Aorta (tissue), 5 donors: Measurements from ENCODE around the gene LIN7C. TPM values are rescaled to one million over a fixed set of nuclear protein-coding genes. Genes with fewer than 3 reads are reported as not detected.

Experiments
- ATAC-seq: fragments of 200-7000 bp; cut with Tn5 transposase; one replicate; pipeline ENCODE4 v1.9.1; 2022; ENCODE audit warnings: moderate library complexity; ENCODE audit not compliant: low FRiP score
- DNase-seq, 2 donors: peaks; one replicate each; pipeline ENCODE4 v3.0.0-alpha.2; 2020
- H3K27ac ChIP-seq, 2 donors: one replicate each; pipeline ENCODE4 v1.5.1; 2013; ENCODE audit warnings: low read length in 2 of 2, mild to moderate bottlenecking in 2 of 2, moderate library complexity in 2 of 2, control low read depth in 1 of 2, inconsistent platforms in 1 of 2, low read depth in 1 of 2
- H3K27me3 ChIP-seq, 2 donors: one replicate each; pipeline ENCODE4 v1.6.1; 2013; ENCODE audit warnings: control low read depth in 1 of 2, low read length in 1 of 2, mild to moderate bottlenecking in 1 of 2, moderate library complexity in 1 of 2; ENCODE audit not compliant: insufficient read depth in 2 of 2, control insufficient read depth in 1 of 2
- H3K36me3 ChIP-seq, 2 donors: one replicate each; pipeline ENCODE4 v1.6.1; 2013; ENCODE audit warnings: control low read depth in 1 of 2, low read length in 1 of 2, mild to moderate bottlenecking in 1 of 2; ENCODE audit not compliant: insufficient read depth in 2 of 2, control insufficient read depth in 1 of 2
- H3K4me1 ChIP-seq, 2 donors: one replicate each; pipeline ENCODE4 v1.6.1; 2013; ENCODE audit warnings: low read length in 2 of 2, control low read depth in 1 of 2, mild to moderate bottlenecking in 1 of 2, moderate library complexity in 1 of 2; ENCODE audit not compliant: insufficient read depth in 2 of 2, control insufficient read depth in 1 of 2
- H3K4me3 ChIP-seq, 2 donors: one replicate each; pipeline ENCODE4 v1.5.1; 2013; ENCODE audit warnings: low read length in 2 of 2, control low read depth in 1 of 2, mild to moderate bottlenecking in 1 of 2
- H3K9me3 ChIP-seq: one replicate; pipeline ENCODE4 v1.6.1; 2013; ENCODE audit warnings: mild to moderate bottlenecking, low read length; ENCODE audit not compliant: control insufficient read depth
- WGBS, 2 donors: extraction: QIAGEN DNeasy Blood & Tissue Kit; methylation state at CpG; one replicate each; pipeline ENCODE4 v1.1.7; 2013; 5-methylcytosine and 5-hydroxymethylcytosine counted together
- intact Hi-C, 2 donors: fragments of 100-400 bp; cut with DNase I; formaldehyde crosslinking; loops; one replicate each; pipeline versions ENCODE4 v1.14.2 to v1.15.0; 2022
- polyA plus RNA-seq, 2 donors: library from polyadenylated mRNA; stranded (reverse); fragments of 200-250 nt; gene quantifications; one replicate each; pipeline ENCODE4 v1.2.3, GENCODE V29; 2013
- total RNA-seq, 2 donors: library from RNA; stranded (reverse); fragmentation: NEBNext Ultra II Directional; extraction: Animal tissue kit (Norgen Biotek cat#: 25700); gene quantifications; one replicate each; pipeline ENCODE4 v1.2.1, GENCODE V29; 2021
- donor health status: healthy with polysubstance abuse.
- donor health status: Bipolar disorder and iron deficiency.
- donor health status: DM: no; HTN: no; CAD: no.
- donor health status: DM: no; HTN: no; CAD: no.
- donor health status: DM: yes; HTN: yes; CAD: no.

LIN7C gene
- total and polyA plus RNA-seq, 4 donors = 10.1 to 40.4 (median 23.0) TPM

- ATAC-seq (no peak), DNase-seq (no peak)
- WGBS, 2 donors = 87 to 88% methylated on average over 2 of the region's 2 CpGs
- Histone ChIP-seq H3K27me3 (no peaks in the 10 kb centered on the region), H3K36me3 (no peaks in the 10 kb centered on the region), H3K9me3 (no peaks in the 10 kb centered on the region), H3K27ac (no peak overlapping the region), H3K4me3 (no peak overlapping the region), H3K4me1 (no peaks in the 10 kb centered on the region)
- intact Hi-C loops = loop anchor here (10.0 kb wide), 3 partner anchors 178 to 728 kb away; no protein-coding TSS in a partner anchor
Measured at GRCh38 chr11:27482793-27483192, 23.8 kb downstream of the LIN7C start.

- intact Hi-C loops = loop anchor here (10.0 kb wide), 3 partner anchors 177 to 727 kb away; no protein-coding TSS in a partner anchor
- Histone ChIP-seq H3K27ac (no peak overlapping the region), H3K4me1 (no peaks in the 10 kb centered on the region), H3K4me3 (no peak overlapping the region), H3K27me3 (no peaks in the 10 kb centered on the region), H3K9me3 (no peaks in the 10 kb centered on the region), H3K36me3 (no peaks in the 10 kb centered on the region)
- no peak for DNase-seq
- WGBS, 2 donors = 50 to 58% methylated on average over 4 of the region's 4 CpGs
- ATAC-seq = no peak
Measured at GRCh38 chr11:27481992-27482391, 24.6 kb downstream of the LIN7C start.

- no peaks in the 10 kb centered on the region for H3K27me3 ChIP-seq
- H3K27ac ChIP-seq = no peak overlapping the region
- H3K9me3 ChIP-seq = no peaks in the 10 kb centered on the region
- intact Hi-C loops = no loop called here
- no peaks in the 10 kb centered on the region for H3K36me3 ChIP-seq
- no peak overlapping the region for H3K4me3 ChIP-seq
- 83 to 95% methylated on average over 2 of the region's 2 CpGs for WGBS, 2 donors
- no peaks in the 10 kb centered on the region for H3K4me1 ChIP-seq
- ATAC-seq (no peak), DNase-seq (no peak)
Measured at GRCh38 chr11:27477831-27478230, 28.7 kb downstream of the LIN7C start.

- intact Hi-C loops = no loop called here
- ATAC-seq = no peak
- no peak for DNase-seq
Measured at GRCh38 chr11:27477243-27477642, 29.3 kb downstream of the LIN7C start.

GRCh38 chr11:27475622-27476021 lies 30.9 kb downstream of the LIN7C start:
- Histone ChIP-seq H3K9me3 (no peaks in the 10 kb centered on the region), H3K4me1 (no peaks in the 10 kb centered on the region), H3K27me3 (no peaks in the 10 kb centered on the region), H3K27ac (no peak overlapping the region), H3K4me3 (no peak overlapping the region), H3K36me3 (no peaks in the 10 kb centered on the region)
- intact Hi-C loops = no loop called here
- no peak for DNase-seq
- 96% methylated on average over 5 of the region's 5 CpGs for WGBS, 2 donors
- ATAC-seq = no peak

More at GRCh38 chr11:27477243-27477642, 29.3 kb downstream of the LIN7C start:
- Histone ChIP-seq H3K27me3 (no peaks in the 10 kb centered on the region), H3K9me3 (no peaks in the 10 kb centered on the region), H3K4me1 (no peaks in the 10 kb centered on the region), H3K36me3 (no peaks in the 10 kb centered on the region), H3K4me3 (no peak overlapping the region), H3K27ac (no peak overlapping the region)

- H3K4me3 ChIP-seq = peak overlapping the region in 1 of 2 donors; percentile 24
- no peaks in the 10 kb centered on the region for H3K36me3 ChIP-seq
- intact Hi-C loops = loop anchor here (2.0 to 5.0 kb wide), 4 partner anchors 88 to 191 kb away; partner anchors contain the start of gene CCDC34 (in 2 of the 2)
- H3K9me3 ChIP-seq = no peaks in the 10 kb centered on the region
- DNase-seq (no peak), ATAC-seq (peak; percentile 12)
- no peaks in the 10 kb centered on the region for H3K27me3 ChIP-seq
- 1 to 2% methylated on average over 9 of the region's 9 CpGs for WGBS, 2 donors
- no peak overlapping the region for H3K27ac ChIP-seq
- peaks cover 0 to 2% of the 10 kb centered on the region in 2 donors for H3K4me1 ChIP-seq
Measured at GRCh38 chr11:27473017-27473406, 33.6 kb downstream of the LIN7C start.

GRCh38 chr11:27472398-27473016 lies 34.1 kb downstream of the LIN7C start, which contains the start of gene LGR4:
Gene LGR4 (minus strand): TSS chr11:27472790. CDS start chr11:27472302, 488 bp downstream.
- WGBS, 2 donors = 0 to 1% methylated on average over 56 to 57 of the region's 57 CpGs
- intact Hi-C loops = loop anchor here (2.0 to 5.0 kb wide), 4 partner anchors 88 to 190 kb away; partner anchors contain the start of gene CCDC34 (in 2 of the 2)

GRCh38 chr11:27471589-27472397 lies 34.8 kb downstream of the LIN7C start:
- ATAC-seq (peak; percentile 55), DNase-seq (peak; percentile 73 to 81)
- no peaks in the 10 kb centered on the region for H3K27me3 ChIP-seq
- H3K9me3 ChIP-seq = no peaks in the 10 kb centered on the region
- peaks cover 0 to 2% of the 10 kb centered on the region in 2 donors for H3K4me1 ChIP-seq
- intact Hi-C loops = loop anchor here (2.0 to 5.0 kb wide), 4 partner anchors 87 to 189 kb away; partner anchors contain the start of gene CCDC34 (in 2 of the 2)
- H3K27ac ChIP-seq = peak overlapping the region; percentile 24 to 85
- no peaks in the 10 kb centered on the region for H3K36me3 ChIP-seq
- WGBS, 2 donors = 0 to 1% methylated on average over 32 to 79 of the region's 79 CpGs
- peak overlapping the region; percentile 89 to 93 for H3K4me3 ChIP-seq

More at GRCh38 chr11:27472398-27473016, 34.1 kb downstream of the LIN7C start, which contains the start of gene LGR4:
- ATAC-seq (peak; percentile 96), DNase-seq (peak; percentile 95 to 96)
- H3K9me3 ChIP-seq = no peaks in the 10 kb centered on the region
- H3K27ac ChIP-seq = peak within 1 kb of the TSS; percentile 24 to 85
- H3K27me3 ChIP-seq = no peaks in the 10 kb centered on the region
- peak within 1 kb of the TSS; percentile 89 to 93 for H3K4me3 ChIP-seq
- peaks cover 0 to 2% of the 10 kb centered on the region in 2 donors for H3K4me1 ChIP-seq
- no peaks in the 10 kb centered on the region for H3K36me3 ChIP-seq
